GM12874 (cell line): Measurements from ENCODE around the gene PDLIM1.

ENCODE experiments used
- TF ChIP-seq, protein P1 (sequence below): IDR thresholded peaks from 2 replicates; pipeline ENCODE4 v1.5.1; 2011; ENCODE audit warnings: low read depth, mild to moderate bottlenecking, control low read depth, low read length, moderate library complexity; ENCODE audit not compliant: insufficient read depth

PDLIM1 gene

DNA sequence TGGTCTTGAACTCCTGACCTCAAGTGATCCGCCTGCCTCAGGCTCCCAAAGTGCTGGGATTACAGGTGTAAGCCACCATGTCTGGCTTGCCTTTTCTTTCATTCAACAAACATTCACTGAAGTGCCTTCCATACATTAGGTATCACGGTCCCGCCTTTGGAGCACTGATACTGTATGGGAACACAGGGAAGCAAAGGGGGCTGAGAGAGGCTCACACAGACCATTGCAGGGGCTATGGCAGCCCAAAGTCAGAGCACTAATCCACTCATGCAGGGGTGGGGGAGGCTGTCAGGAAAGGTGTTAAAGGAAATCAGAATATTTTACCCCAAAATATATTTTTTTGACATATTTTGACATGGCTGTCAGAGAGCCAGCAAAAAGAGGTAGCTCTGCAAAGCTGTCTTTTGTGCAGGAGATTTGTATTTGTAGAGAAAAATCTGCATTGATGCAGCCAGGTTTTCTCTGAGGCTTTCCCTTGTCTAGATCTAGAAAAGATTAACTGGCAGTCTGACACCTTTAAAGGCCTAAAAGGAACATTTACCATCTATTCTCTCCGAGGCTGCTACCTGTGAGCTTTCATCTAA is 42.0 kb upstream of the PDLIM1 start:
- TF ChIP-seq, protein P1, sequence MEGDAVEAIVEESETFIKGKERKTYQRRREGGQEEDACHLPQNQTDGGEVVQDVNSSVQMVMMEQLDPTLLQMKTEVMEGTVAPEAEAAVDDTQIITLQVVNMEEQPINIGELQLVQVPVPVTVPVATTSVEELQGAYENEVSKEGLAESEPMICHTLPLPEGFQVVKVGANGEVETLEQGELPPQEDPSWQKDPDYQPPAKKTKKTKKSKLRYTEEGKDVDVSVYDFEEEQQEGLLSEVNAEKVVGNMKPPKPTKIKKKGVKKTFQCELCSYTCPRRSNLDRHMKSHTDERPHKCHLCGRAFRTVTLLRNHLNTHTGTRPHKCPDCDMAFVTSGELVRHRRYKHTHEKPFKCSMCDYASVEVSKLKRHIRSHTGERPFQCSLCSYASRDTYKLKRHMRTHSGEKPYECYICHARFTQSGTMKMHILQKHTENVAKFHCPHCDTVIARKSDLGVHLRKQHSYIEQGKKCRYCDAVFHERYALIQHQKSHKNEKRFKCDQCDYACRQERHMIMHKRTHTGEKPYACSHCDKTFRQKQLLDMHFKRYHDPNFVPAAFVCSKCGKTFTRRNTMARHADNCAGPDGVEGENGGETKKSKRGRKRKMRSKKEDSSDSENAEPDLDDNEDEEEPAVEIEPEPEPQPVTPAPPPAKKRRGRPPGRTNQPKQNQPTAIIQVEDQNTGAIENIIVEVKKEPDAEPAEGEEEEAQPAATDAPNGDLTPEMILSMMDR, result no peak

DNA sequence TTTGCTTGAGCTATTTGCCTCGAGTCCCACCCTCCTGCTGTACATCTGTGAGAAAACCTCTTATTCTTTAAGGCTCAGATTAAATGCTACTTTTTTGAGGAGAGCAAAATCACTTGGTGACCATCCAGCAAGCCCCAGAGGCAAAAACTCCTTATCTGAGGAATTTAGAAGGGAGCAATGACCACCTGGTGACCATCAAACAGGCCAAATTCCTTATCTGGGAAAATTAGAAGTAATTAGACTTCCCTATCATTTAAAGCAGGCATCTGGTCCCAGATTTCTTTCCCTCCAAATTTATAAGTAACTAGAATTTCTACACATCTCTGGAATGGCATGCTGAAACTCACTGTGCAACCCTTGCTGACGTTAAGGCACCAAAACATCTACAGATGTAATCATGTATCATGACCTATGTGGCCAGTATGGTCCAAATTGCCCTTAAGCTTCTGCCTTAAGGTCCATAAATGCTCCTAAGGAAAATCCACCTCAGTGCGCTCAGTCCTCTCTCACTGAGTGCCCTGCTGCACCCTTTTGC is 40.9 kb upstream of the PDLIM1 start:
- TF ChIP-seq, protein P1, result no peak

DNA sequence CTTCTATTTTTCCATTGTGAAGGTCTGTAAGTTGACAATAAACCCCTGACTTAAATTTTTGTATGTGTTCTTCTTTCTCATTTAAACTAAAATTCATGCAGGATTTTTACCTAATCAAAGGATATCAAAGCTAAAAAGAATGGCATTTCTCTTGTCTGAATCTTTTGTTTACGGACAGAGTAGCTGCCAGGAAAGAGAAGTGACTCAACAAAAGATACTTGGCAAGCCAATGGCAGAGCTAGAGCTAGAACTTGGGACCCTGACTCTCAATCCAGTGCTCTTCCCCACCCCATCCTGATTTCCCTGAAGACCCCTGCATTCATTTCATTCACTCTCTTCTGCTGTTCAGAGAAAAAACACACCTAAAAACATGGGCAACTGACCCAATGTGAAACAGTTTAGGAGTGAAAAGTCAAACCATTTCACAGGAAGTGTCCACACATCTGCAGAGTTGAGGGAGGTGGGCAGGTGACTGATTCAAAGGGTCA is 40.2 kb upstream of the PDLIM1 start:
- TF ChIP-seq, protein P1, result no peak

DNA sequence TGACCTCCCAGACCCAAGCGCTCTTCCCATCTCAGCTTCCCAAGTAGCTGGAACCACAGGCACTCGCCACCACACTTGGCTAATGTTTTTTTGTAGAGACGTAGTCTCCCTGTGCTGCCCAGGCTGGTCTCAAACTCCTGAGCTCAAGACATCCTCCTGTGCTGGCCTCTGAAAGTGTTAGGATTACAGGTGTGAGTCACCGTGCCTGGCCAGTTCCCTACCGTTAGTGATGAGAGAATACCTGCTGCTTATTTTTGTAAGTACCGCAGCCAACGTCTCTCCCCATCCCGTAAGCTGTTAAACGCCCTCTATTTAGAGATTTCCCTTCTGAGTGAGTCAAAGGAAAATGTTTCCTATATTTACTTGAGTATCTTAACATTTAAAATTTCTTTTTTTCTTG is 38.5 kb upstream of the PDLIM1 start:
- TF ChIP-seq, protein P1, result no peak

DNA sequence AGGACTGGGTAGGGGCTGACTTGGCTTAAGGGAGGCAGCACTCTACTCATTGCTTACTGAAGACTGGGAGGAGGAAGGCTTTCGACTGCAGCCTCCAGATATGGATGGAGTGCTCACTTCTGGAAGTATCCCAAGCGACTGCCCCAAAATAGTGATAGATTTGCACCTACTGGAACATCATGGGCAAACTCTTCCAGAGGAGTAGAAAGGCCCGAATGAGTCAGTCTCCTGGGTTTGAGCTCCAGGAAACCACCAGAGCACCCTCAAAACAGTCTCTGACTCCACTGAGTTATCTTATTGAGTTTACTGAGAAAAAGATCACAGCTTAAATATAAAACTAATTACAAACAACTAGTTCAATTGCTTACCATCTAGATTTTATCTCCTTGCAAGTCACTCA is 37.2 kb upstream of the PDLIM1 start:
- TF ChIP-seq, protein P1, result no peak

DNA sequence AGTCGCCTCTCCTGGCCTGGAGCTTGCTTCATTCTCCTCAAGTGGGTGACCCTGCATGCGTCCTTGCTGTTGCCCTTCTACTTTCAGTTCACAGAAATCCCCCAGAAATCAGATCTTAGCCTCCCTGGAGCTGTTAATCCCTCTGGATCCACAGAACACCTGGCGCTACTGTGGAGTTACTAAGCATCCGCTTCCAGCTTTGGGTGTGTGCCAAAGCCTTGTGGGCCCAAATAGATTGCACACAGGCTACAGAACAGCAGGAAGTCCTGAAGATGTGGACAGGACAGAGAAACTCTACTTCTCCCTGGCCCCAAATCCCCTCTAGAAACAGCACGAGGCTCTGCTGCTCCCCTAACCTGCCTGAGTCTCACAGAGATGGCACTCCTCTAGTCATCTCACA is 36.6 kb upstream of the PDLIM1 start:
- TF ChIP-seq, protein P1, result no peak

DNA sequence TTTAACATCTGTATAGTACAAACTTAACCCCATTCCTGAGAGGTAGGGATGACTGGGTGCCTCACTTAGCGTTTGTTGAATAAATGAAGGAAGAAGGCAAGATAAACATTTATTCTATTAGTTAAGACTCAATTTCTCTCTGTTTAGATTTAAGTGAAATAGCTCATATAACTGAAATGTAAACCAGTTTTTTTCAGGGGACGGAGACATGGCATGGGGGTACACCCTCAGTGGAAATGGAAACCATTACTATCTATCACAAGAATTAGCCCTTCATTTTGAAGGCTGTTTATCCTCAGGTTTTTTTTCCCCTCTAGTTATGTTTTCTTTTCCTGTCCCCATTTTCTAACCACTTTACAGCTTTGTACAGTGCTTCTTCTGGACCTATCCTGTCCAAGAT is 35.6 kb upstream of the PDLIM1 start:
- TF ChIP-seq, protein P1, result no peak

DNA sequence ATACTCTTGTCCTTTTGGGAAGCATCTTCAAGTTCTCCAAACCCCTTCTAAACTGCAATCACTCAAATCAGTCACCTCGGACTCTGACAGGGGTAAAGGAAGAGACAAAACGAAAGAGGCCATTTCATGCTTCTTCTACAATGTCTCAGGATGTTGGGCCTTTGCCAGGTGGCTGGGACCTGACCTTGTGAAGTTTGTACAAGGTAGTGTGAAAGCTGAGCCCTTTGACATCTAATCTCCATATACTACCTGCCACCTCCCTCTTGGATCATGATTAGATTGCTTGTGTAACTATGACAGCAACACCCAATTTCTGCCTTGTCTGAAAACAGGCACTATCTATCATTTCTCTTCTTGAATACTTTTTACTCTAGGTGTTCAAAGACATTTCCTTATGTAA is 35.1 kb upstream of the PDLIM1 start:
- TF ChIP-seq, protein P1, result no peak
